ENCODE measurements around the gene IBSP.

Gene IBSP

DNA sequence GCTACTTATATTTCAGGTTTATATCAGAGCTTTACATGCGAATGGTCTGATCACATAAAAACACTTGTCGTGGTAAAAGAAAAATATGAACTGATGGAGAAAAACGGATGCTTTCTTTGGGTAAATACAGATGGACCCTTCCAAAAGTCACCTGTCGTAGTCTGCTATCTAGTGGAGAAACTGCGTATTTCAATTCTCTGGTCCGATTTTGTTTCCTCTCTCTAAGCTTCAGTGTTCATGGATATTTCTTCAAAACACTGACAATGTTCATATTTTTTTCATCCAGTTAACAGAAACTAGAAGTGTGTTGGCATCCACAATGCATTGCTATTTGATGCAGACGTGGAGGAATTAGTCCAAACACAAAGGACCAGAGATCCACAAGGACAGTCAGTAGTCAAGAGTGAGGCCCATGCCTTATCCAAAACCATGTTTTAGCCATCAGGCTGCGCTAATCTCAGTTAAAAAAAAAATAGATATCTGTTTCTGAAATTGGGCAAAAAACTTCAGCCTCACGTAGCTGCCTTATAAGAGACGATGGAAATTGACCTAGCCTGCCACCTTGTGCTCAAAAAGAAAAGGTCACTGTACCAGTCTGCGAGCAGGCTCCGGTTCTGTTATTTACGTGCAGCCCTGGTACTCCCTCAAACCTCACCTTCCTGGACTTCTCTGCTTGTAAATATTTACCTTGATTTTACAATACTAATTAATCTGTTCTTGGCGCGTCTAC is 49.4 kb downstream of the IBSP start:
- DNase-seq (ENCODE audit: insufficient read length, low spot score) (no peak), FAIRE-seq (peak; percentile 84)
- TF ChIP-seq POLR2A (IDR thresholded peaks at IDR 0.05; ENCODE audit: low read depth, low read length): no peak

DNA sequence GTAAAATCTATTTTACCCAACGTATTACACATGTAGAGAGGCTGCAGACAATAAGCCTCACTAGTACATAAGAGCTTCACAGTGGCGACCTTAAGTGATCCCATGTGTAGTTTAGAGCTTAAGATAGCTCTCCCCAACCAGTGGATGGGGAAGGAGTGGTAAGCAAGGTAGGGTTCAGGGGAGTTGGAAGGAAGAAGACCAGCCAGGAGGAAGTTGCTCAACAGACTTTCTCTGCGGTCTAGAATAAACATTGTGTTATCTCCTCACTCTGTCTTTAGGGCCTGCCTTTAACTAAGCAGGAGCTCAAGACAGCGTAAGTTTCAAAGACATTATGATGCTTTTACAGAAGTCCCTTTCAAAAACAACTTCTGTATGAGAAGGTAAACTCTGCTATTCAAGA is 50.3 kb downstream of the IBSP start:
- no peak for DNase-seq (ENCODE audit: insufficient read length, low spot score)
- no peak for FAIRE-seq
- no peak for TF ChIP-seq POLR2A (IDR thresholded peaks at IDR 0.05; ENCODE audit: low read depth, low read length)

DNA sequence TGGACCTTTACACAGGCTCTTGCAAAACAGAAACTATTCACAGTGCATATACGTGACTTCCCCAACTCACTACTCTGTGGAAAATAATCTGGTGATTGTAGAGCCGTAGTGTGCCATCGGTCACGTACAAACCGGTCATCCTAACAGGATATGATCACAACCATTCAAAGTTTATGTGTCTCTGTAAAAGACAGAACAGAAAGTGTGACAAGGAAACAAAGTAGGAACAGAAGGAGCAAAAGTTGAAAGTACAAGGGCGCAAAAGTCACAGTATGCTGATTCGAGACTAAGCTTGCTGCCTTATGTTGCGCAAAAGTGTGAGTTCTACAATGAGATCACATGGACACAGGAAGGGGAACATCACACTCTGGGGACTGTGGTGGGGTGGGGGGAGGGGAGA is 52.0 kb downstream of the IBSP start:
- no peak for TF ChIP-seq POLR2A (IDR thresholded peaks at IDR 0.05; ENCODE audit: low read depth, low read length)
- DNase-seq (ENCODE audit: insufficient read length, low spot score) (no peak), FAIRE-seq (no peak)

DNA sequence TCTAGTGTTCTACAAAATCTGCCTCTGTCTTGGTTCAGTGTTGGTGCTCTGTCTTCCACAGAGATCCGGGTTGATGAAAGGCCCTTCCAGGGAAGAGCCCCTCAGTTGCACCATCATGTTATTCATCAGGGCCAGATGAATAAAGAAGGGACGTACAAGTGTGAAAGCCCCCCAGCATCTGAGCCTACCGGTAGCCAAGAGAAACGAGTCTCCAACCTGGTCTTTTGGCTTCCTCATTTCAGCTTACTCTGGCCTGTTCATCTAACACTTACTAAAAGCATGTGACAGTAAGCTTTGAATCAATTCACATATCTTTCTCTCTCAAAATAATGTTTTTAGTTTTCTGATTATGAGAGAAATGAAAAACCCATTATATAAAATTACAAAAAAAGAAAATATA is 52.6 kb downstream of the IBSP start:
- no peak for FAIRE-seq
- no peak for DNase-seq (ENCODE audit: insufficient read length, low spot score)
- no peak for TF ChIP-seq POLR2A (IDR thresholded peaks at IDR 0.05; ENCODE audit: low read depth, low read length)

DNA sequence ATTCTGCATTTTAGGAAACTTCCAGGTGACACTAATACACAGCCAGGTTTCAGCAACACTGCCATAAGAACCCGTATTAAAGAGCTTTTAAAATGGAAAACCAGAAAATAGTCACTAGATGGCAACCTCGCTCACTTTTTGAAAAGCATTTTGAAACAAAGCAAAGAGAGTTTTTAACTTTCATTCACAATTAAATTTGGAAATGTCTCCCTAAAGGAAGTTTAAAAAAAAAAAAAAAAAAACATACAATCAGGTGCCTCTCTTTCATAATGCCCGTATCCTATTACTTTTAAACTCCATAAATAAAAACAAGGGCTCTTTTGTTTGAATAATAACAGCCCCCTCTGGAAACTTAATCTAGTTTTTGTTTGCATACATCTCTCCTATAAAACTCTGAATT is 53.8 kb downstream of the IBSP start:
- peak; percentile 67 for FAIRE-seq
- no peak for DNase-seq (ENCODE audit: insufficient read length, low spot score)

DNA sequence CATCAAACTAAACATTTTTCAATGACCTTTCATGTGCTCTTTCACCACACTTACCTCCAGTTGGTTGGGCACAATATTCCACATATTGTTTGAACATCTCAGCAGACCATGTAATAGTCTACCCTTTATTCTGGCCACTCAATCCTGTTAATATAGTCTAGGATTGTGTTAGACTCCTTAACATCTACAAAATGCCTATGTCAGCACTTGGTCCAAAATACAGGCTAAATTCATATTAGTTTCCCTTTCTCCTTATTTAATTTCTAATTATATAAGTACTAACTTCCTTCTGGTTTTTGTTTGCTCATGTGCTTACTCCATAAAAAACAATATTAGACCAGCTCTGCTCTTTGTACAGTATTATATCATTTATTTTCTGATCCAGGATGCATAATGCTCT is 54.5 kb downstream of the IBSP start:
- TF ChIP-seq POLR2A (IDR thresholded peaks at IDR 0.05; ENCODE audit: low read depth, low read length): no peak
- DNase-seq (ENCODE audit: insufficient read length, low spot score) (no peak), FAIRE-seq (no peak)

More for the DNA sequence above, 53.8 kb downstream of the IBSP start:
- TF ChIP-seq POLR2A (IDR thresholded peaks at IDR 0.05; ENCODE audit: low read depth, low read length): no peak

DNA sequence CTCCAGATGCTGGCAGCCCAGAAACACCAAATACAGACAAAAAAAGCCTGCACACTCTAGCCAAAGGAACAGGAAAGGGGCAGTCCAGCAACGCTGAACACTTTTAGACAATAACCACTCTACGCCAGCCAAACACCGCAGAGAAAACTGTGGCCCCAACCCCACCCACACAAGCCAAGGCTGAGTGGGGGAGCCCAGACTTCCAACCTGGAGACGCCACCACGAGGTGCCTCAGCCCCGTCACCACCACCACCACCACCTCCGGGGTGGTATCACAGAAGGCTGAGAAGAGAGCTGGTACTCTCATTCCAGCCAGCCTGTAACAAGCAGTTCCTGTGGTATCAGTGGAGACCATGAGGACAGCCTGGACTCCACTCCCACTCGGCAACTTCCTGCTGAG is 56.2 kb downstream of the IBSP start:
- no peak for TF ChIP-seq POLR2A (IDR thresholded peaks at IDR 0.05; ENCODE audit: low read depth, low read length)
- DNase-seq (ENCODE audit: insufficient read length, low spot score) (no peak), FAIRE-seq (no peak)

DNA sequence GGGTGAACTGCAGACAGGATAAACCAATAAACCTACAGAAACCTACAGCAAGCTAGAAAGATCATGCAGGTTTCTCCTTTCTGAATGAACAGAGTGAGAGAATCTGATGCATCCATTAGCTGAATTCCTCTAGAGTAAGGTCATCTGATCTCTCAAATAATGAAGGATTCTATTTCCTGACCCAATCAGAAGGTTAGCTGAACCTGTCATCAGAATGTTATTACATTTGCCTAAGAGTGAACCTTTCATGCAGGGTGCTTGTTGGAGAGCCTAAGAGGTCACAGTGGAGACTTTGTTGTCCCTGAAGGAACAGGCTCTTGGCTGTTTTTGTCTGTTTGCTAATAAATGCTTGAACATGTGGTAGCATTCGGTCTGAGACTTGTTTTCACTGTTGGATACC is 57.5 kb downstream of the IBSP start:
- DNase-seq (ENCODE audit: insufficient read length, low spot score) (no peak), FAIRE-seq (no peak)
- TF ChIP-seq POLR2A (IDR thresholded peaks at IDR 0.05; ENCODE audit: low read depth, low read length): no peak

DNA sequence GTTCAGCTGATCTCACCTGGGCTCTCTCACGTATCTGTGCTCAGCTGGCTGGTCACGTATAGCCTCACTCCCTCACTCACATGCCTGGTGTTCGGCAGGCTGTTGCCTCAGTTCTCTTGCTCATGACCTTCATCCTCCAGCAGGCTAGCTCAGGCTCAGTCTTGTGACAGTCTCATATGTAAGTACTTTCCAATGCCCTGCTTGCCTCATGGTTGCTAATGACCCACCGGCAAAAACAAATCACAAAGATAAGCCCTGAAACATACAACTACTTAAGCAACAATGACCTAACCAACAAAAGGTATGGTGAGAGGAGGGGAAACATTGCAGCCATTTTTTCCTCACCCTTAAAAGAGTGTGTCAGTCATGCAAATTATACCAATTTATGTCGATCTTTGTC is 58.4 kb downstream of the IBSP start:
- no peak for TF ChIP-seq POLR2A (IDR thresholded peaks at IDR 0.05; ENCODE audit: low read depth, low read length)
- FAIRE-seq (no peak), DNase-seq (ENCODE audit: insufficient read length, low spot score) (no peak)
